GM18520 (cell line): ENCODE results near the gene FAM229B.

Experiments used
- ATAC-seq: cut with Tn5 transposase; IDR thresholded peaks from one replicate; pipeline ENCODE4 v1.9.1; 2021; ENCODE audit not compliant: unreplicated experiment

Gene FAM229B

GRCh38 chr6:112139052-112139451 lies 51.7 kb downstream of the FAM229B start:
- no peak for ATAC-seq

- no peak for ATAC-seq
These were observed 54.3 kb downstream of the FAM229B start for GRCh38 chr6:112141707-112142106.

GRCh38 chr6:112144145-112144926 lies 56.9 kb downstream of the FAM229B start:
- peak; percentile 48 for ATAC-seq

- ATAC-seq: no peak
These were observed 57.7 kb downstream of the FAM229B start for GRCh38 chr6:112145080-112145573.

- no peak for ATAC-seq
These were observed 60.7 kb downstream of the FAM229B start for GRCh38 chr6:112148103-112148502.

- ATAC-seq: no peak
These were observed 61.8 kb downstream of the FAM229B start for GRCh38 chr6:112149236-112149635.

GRCh38 chr6:112149719-112150263 lies 62.4 kb downstream of the FAM229B start:
- ATAC-seq: no peak

- ATAC-seq: no peak
These were observed 63.0 kb downstream of the FAM229B start for GRCh38 chr6:112150363-112150762.
